NCI-H2107 (cell line): ENCODE results near the gene SULT1A1.
"Not testable (repeated sequence)": the region's sequence is repeated elsewhere in the genome, so short reads cannot be mapped to it uniquely, and the experiment has no call there.

ENCODE experiments used
- DNase-seq: peaks from one replicate; lab custom pipeline; 2025; lab: John Stamatoyannopoulos, UW

Gene SULT1A1

GRCh38 chr16:28591355-28591754 lies 18.5 kb downstream of the SULT1A1 start:
- no peak for DNase-seq

GRCh38 chr16:28590384-28591340 lies 19.2 kb downstream of the SULT1A1 start:
- no peak for DNase-seq

- DNase-seq = no peak
Observed at GRCh38 chr16:28589930-28590329, 19.9 kb downstream of the SULT1A1 start.

GRCh38 chr16:28589069-28589468 lies 20.8 kb downstream of the SULT1A1 start:
- DNase-seq = no peak

- no peak for DNase-seq
Observed at GRCh38 chr16:28587386-28587785, 22.5 kb downstream of the SULT1A1 start.

- DNase-seq = no peak
Observed at GRCh38 chr16:28586466-28586865, 23.4 kb downstream of the SULT1A1 start.

- no peak for DNase-seq
Observed at GRCh38 chr16:28585674-28586073, 24.2 kb downstream of the SULT1A1 start.

- no peak for DNase-seq
Observed at GRCh38 chr16:28580726-28581315, 29.0 kb downstream of the SULT1A1 start.

- no peak for DNase-seq
Observed at GRCh38 chr16:28575446-28576109, 34.3 kb downstream of the SULT1A1 start.

- no peak for DNase-seq
Observed at GRCh38 chr16:28574925-28575324, 34.9 kb downstream of the SULT1A1 start.

- no peak for DNase-seq
Observed at GRCh38 chr16:28573738-28574718, 35.8 kb downstream of the SULT1A1 start.

GRCh38 chr16:28572696-28573510 lies 36.9 kb downstream of the SULT1A1 start:
- DNase-seq = no peak

GRCh38 chr16:28569968-28570752 lies 39.7 kb downstream of the SULT1A1 start:
- DNase-seq = no peak

- DNase-seq = no peak
Observed at GRCh38 chr16:28569021-28569420, 40.8 kb downstream of the SULT1A1 start.

GRCh38 chr16:28567292-28567691 lies 42.6 kb downstream of the SULT1A1 start:
- DNase-seq = no peak

- DNase-seq = not testable (repeated sequence)
Observed at GRCh38 chr16:28566233-28566925, 43.5 kb downstream of the SULT1A1 start.

GRCh38 chr16:28563218-28563617 lies 46.6 kb downstream of the SULT1A1 start:
- DNase-seq = no peak

- no peak for DNase-seq
Observed at GRCh38 chr16:28562199-28562598, 47.6 kb downstream of the SULT1A1 start.

- DNase-seq = no peak
Observed at GRCh38 chr16:28561557-28562187, 48.2 kb downstream of the SULT1A1 start.
